Upper lobe of right lung (tissue), 1 donor: Measurements from ENCODE around the gene HOXC10. TPM values are rescaled to one million over a fixed set of nuclear protein-coding genes. Genes with fewer than 3 reads are reported as not detected.

Experiments used
- ATAC-seq: fragments of 200-7000 bp; cut with Tn5 transposase; one replicate; pipeline ENCODE4 v1.9.1; 2020; ENCODE audit warnings: mild to moderate bottlenecking, moderate library complexity
- DNase-seq: peaks from one replicate; pipeline ENCODE4 v3.0.0-alpha.2; 2020
- H3K27ac ChIP-seq: fragments of 200-600 bp; one replicate; pipeline ENCODE4 v1.8.0; 2022
- H3K27me3 ChIP-seq: fragments of 200-600 bp; one replicate; pipeline ENCODE4 v1.8.0; 2022; ENCODE audit warnings: mild to moderate bottlenecking
- H3K36me3 ChIP-seq: fragments of 200-600 bp; one replicate; pipeline ENCODE4 v1.8.0; 2022
- H3K4me1 ChIP-seq: fragments of 200-600 bp; one replicate; pipeline ENCODE4 v1.8.0; 2022
- H3K4me3 ChIP-seq: fragments of 200-600 bp; one replicate; pipeline ENCODE4 v1.8.0; 2022; ENCODE audit warnings: mild to moderate bottlenecking
- H3K9me3 ChIP-seq: fragments of 200-600 bp; one replicate; pipeline ENCODE4 v1.8.0; 2022
- CTCF ChIP-seq: fragments of 200-600 bp; IDR thresholded peaks from one replicate; pipeline ENCODE4 v1.8.0; 2022; ENCODE audit warnings: antibody characterized with exemption
- intact Hi-C: fragments of 100-400 bp; cut with DNase I; formaldehyde crosslinking; loops from one replicate; pipeline ENCODE4 v1.11.0; 2022
- total RNA-seq: library from RNA; stranded (reverse); fragmentation: NEBNext Ultra II Directional; extraction: Animal tissue kit (Norgen Biotek cat#: 25700); gene quantifications from one replicate; pipeline ENCODE4 v1.2.1, GENCODE V29; 2021
- donor health status: DM: no; HTN: yes; CAD: no; lungs with severe emphysema.

The HOXC10 gene
- total RNA-seq, 1 donor from 2014 or later = not detected

- no peaks in the 10 kb centered on the region for H3K36me3 ChIP-seq
- no peaks in the 10 kb centered on the region for H3K9me3 ChIP-seq
- peaks cover 26% of the 10 kb centered on the region for H3K4me1 ChIP-seq
- no peak overlapping the region for H3K4me3 ChIP-seq
- TF ChIP-seq CTCF = no peak
- peaks cover 97% of the 10 kb centered on the region for H3K27me3 ChIP-seq
- H3K27ac ChIP-seq = no peak overlapping the region
- intact Hi-C loops = no loop called here
- no peak for DNase-seq
- no peak for ATAC-seq
Measured at GRCh38 chr12:53997204-53998109, 12.5 kb downstream of the HOXC10 start.

- ATAC-seq (no peak), DNase-seq (no peak)
- TF ChIP-seq CTCF = no peak
- H3K27ac ChIP-seq = no peak overlapping the region
- no peaks in the 10 kb centered on the region for H3K9me3 ChIP-seq
- peaks cover 97% of the 10 kb centered on the region for H3K27me3 ChIP-seq
- no peaks in the 10 kb centered on the region for H3K36me3 ChIP-seq
- no peak overlapping the region for H3K4me3 ChIP-seq
- intact Hi-C loops = no loop called here
- H3K4me1 ChIP-seq = peaks cover 26% of the 10 kb centered on the region
Measured at GRCh38 chr12:53998110-53998899, 13.4 kb downstream of the HOXC10 start.

- no peaks in the 10 kb centered on the region for H3K9me3 ChIP-seq
- TF ChIP-seq CTCF = no peak
- H3K36me3 ChIP-seq = no peaks in the 10 kb centered on the region
- no peak overlapping the region for H3K27ac ChIP-seq
- H3K4me1 ChIP-seq = peaks cover 26% of the 10 kb centered on the region
- DNase-seq (no peak), ATAC-seq (no peak)
- H3K4me3 ChIP-seq = no peak overlapping the region
- intact Hi-C loops = no loop called here
- H3K27me3 ChIP-seq = peaks cover 97% of the 10 kb centered on the region
Measured at GRCh38 chr12:53998900-53999236, 13.9 kb downstream of the HOXC10 start.

- ATAC-seq (no peak), DNase-seq (peak; percentile 57)
- H3K27me3 ChIP-seq = peaks cover 97% of the 10 kb centered on the region
- peak overlapping the region; percentile 42 for H3K4me3 ChIP-seq
- H3K9me3 ChIP-seq = no peaks in the 10 kb centered on the region
- H3K27ac ChIP-seq = no peak overlapping the region
- intact Hi-C loops = no loop called here
- H3K36me3 ChIP-seq = no peaks in the 10 kb centered on the region
- no peak for TF ChIP-seq CTCF
- peaks cover 20% of the 10 kb centered on the region for H3K4me1 ChIP-seq
Measured at GRCh38 chr12:53999559-54000115, 14.7 kb downstream of the HOXC10 start.

GRCh38 chr12:54000116-54001114 lies 15.5 kb downstream of the HOXC10 start, which contains the start of gene HOXC9:
HOXC9 (plus strand) TSS chr12:54000161; CDS start chr12:54000189, 28 bp downstream.
- H3K4me3 ChIP-seq = peak within 1 kb of the TSS; percentile 42
- no peak within 1 kb of the TSS for H3K27ac ChIP-seq
- DNase-seq (peak; percentile 60), ATAC-seq (no peak)
- H3K36me3 ChIP-seq = no peaks in the 10 kb centered on the region
- peaks cover 97% of the 10 kb centered on the region for H3K27me3 ChIP-seq
- TF ChIP-seq CTCF = no peak
- no peaks in the 10 kb centered on the region for H3K9me3 ChIP-seq
- intact Hi-C loops = no loop called here
- H3K4me1 ChIP-seq = peaks cover 12% of the 10 kb centered on the region
